Stimulated activated memory B cell treated with anti-CD40 and anti-IgM and Interleukin-4, amounts not matched to agents 10 μg/mL and 1 μg/mL and 100 μg/mL, for 72 hours (primary cell): ENCODE data around the gene PHF11.

Source experiments
- ATAC-seq: fragments of 150-1000 bp; cut with Tn5 transposase; 2 replicates; pipeline ENCODE4 v1.10.0; 2021
- H3K27ac Mint-ChIP-seq: one replicate; pipeline ENCODE4 v1.8.0; 2022; ENCODE audit warnings: mild to moderate bottlenecking, mixed read lengths
- H3K27me3 Mint-ChIP-seq: one replicate; pipeline ENCODE4 v1.8.0; 2022; ENCODE audit warnings: mixed read lengths
- H3K36me3 Mint-ChIP-seq: one replicate; pipeline ENCODE4 v1.8.0; 2022; ENCODE audit warnings: mixed read lengths
- H3K4me1 Mint-ChIP-seq: one replicate; pipeline ENCODE4 v1.8.0; 2022; ENCODE audit warnings: mixed read lengths
- H3K4me3 Mint-ChIP-seq: one replicate; pipeline ENCODE4 v1.8.0; 2022; ENCODE audit warnings: mild to moderate bottlenecking, moderate library complexity, mixed read lengths
- H3K9me3 Mint-ChIP-seq: one replicate; pipeline ENCODE4 v1.8.0; 2022; ENCODE audit warnings: mixed read lengths

PHF11 gene

GRCh38 chr13:49495783-49496762, at the start of gene PHF11:
PHF11 (plus strand) TSS chr13:49495953; CDS start chr13:49496002, 49 bp downstream.
- peaks cover 51% of the 10 kb centered on the region for H3K4me1 Mint-ChIP-seq
- H3K27ac Mint-ChIP-seq, result peak within 1 kb of the TSS; percentile 99
- no peaks in the 10 kb centered on the region for H3K9me3 Mint-ChIP-seq
- peak; percentile 94 for ATAC-seq
- H3K36me3 Mint-ChIP-seq, result peaks cover 26% of the 10 kb centered on the region
- peak within 1 kb of the TSS; percentile 95 for H3K4me3 Mint-ChIP-seq
- H3K27me3 Mint-ChIP-seq, result no peaks in the 10 kb centered on the region

- H3K36me3 Mint-ChIP-seq, result peaks cover 17% of the 10 kb centered on the region
- no peaks in the 10 kb centered on the region for H3K9me3 Mint-ChIP-seq
- peaks cover 56% of the 10 kb centered on the region for H3K4me1 Mint-ChIP-seq
- H3K4me3 Mint-ChIP-seq, result peak overlapping the region; percentile 58
- ATAC-seq, result no peak
- no peaks in the 10 kb centered on the region for H3K27me3 Mint-ChIP-seq
- peak overlapping the region; percentile 95 for H3K27ac Mint-ChIP-seq
These were observed 49.3 kb upstream of the PHF11 start for GRCh38 chr13:49446473-49446872.

GRCh38 chr13:49448753-49449152, 47.0 kb upstream of the PHF11 start:
- ATAC-seq, result no peak
- H3K4me1 Mint-ChIP-seq, result peaks cover 59% of the 10 kb centered on the region
- H3K27me3 Mint-ChIP-seq, result no peaks in the 10 kb centered on the region
- peak overlapping the region; percentile 48 for H3K27ac Mint-ChIP-seq
- no peaks in the 10 kb centered on the region for H3K9me3 Mint-ChIP-seq
- no peak overlapping the region for H3K4me3 Mint-ChIP-seq
- peaks cover 29% of the 10 kb centered on the region for H3K36me3 Mint-ChIP-seq

GRCh38 chr13:49450105-49450819, 45.5 kb upstream of the PHF11 start:
- no peaks in the 10 kb centered on the region for H3K27me3 Mint-ChIP-seq
- no peak for ATAC-seq
- H3K4me3 Mint-ChIP-seq, result no peak overlapping the region
- H3K36me3 Mint-ChIP-seq, result peaks cover 33% of the 10 kb centered on the region
- H3K27ac Mint-ChIP-seq, result no peak overlapping the region
- peaks cover 61% of the 10 kb centered on the region for H3K4me1 Mint-ChIP-seq
- no peaks in the 10 kb centered on the region for H3K9me3 Mint-ChIP-seq

- ATAC-seq, result no peak
- Mint-ChIP-seq H3K4me1 (peaks cover 42% of the 10 kb centered on the region), H3K4me3 (no peak overlapping the region), H3K27ac (no peak overlapping the region), H3K36me3 (peaks cover 33% of the 10 kb centered on the region), H3K9me3 (no peaks in the 10 kb centered on the region), H3K27me3 (no peaks in the 10 kb centered on the region)
These were observed 42.9 kb upstream of the PHF11 start for GRCh38 chr13:49452725-49453457.

- no peak overlapping the region for H3K27ac Mint-ChIP-seq
- H3K9me3 Mint-ChIP-seq, result no peaks in the 10 kb centered on the region
- H3K4me1 Mint-ChIP-seq, result peaks cover 41% of the 10 kb centered on the region
- no peaks in the 10 kb centered on the region for H3K27me3 Mint-ChIP-seq
- H3K36me3 Mint-ChIP-seq, result peaks cover 37% of the 10 kb centered on the region
- no peak for ATAC-seq
- H3K4me3 Mint-ChIP-seq, result no peak overlapping the region
These were observed 42.3 kb upstream of the PHF11 start for GRCh38 chr13:49453465-49453864.

- Mint-ChIP-seq H3K27me3 (no peaks in the 10 kb centered on the region), H3K36me3 (peaks cover 34% of the 10 kb centered on the region), H3K4me3 (no peak overlapping the region), H3K27ac (peak overlapping the region; percentile 49), H3K4me1 (peaks cover 33% of the 10 kb centered on the region), H3K9me3 (no peaks in the 10 kb centered on the region)
- peak; percentile 76 for ATAC-seq
These were observed 41.3 kb upstream of the PHF11 start for GRCh38 chr13:49454388-49455006.

GRCh38 chr13:49455007-49455398, 40.8 kb upstream of the PHF11 start:
- no peaks in the 10 kb centered on the region for H3K9me3 Mint-ChIP-seq
- ATAC-seq, result no peak
- peak overlapping the region; percentile 49 for H3K27ac Mint-ChIP-seq
- peaks cover 28% of the 10 kb centered on the region for H3K4me1 Mint-ChIP-seq
- H3K27me3 Mint-ChIP-seq, result no peaks in the 10 kb centered on the region
- no peak overlapping the region for H3K4me3 Mint-ChIP-seq
- H3K36me3 Mint-ChIP-seq, result peaks cover 29% of the 10 kb centered on the region

GRCh38 chr13:49456156-49456555, 39.6 kb upstream of the PHF11 start:
- Mint-ChIP-seq H3K4me1 (peaks cover 23% of the 10 kb centered on the region), H3K27ac (no peak overlapping the region), H3K9me3 (no peaks in the 10 kb centered on the region), H3K27me3 (no peaks in the 10 kb centered on the region), H3K4me3 (no peak overlapping the region), H3K36me3 (peaks cover 25% of the 10 kb centered on the region)
- no peak for ATAC-seq

- no peak overlapping the region for H3K27ac Mint-ChIP-seq
- H3K27me3 Mint-ChIP-seq, result no peaks in the 10 kb centered on the region
- ATAC-seq, result no peak
- peaks cover 23% of the 10 kb centered on the region for H3K4me1 Mint-ChIP-seq
- H3K36me3 Mint-ChIP-seq, result peaks cover 36% of the 10 kb centered on the region
- H3K9me3 Mint-ChIP-seq, result no peaks in the 10 kb centered on the region
- H3K4me3 Mint-ChIP-seq, result no peak overlapping the region
These were observed 38.5 kb upstream of the PHF11 start for GRCh38 chr13:49457221-49457620.

- no peaks in the 10 kb centered on the region for H3K27me3 Mint-ChIP-seq
- no peak overlapping the region for H3K4me3 Mint-ChIP-seq
- H3K4me1 Mint-ChIP-seq, result peaks cover 8% of the 10 kb centered on the region
- peaks cover 43% of the 10 kb centered on the region for H3K36me3 Mint-ChIP-seq
- no peak overlapping the region for H3K27ac Mint-ChIP-seq
- H3K9me3 Mint-ChIP-seq, result peaks cover 2% of the 10 kb centered on the region
- no peak for ATAC-seq
These were observed 36.2 kb upstream of the PHF11 start for GRCh38 chr13:49459580-49459979.

GRCh38 chr13:49464085-49464484, 31.7 kb upstream of the PHF11 start:
- peaks cover 50% of the 10 kb centered on the region for H3K36me3 Mint-ChIP-seq
- no peak for ATAC-seq
- peaks cover 2% of the 10 kb centered on the region for H3K9me3 Mint-ChIP-seq
- no peak overlapping the region for H3K27ac Mint-ChIP-seq
- no peak overlapping the region for H3K4me3 Mint-ChIP-seq
- H3K4me1 Mint-ChIP-seq, result no peaks in the 10 kb centered on the region
- no peaks in the 10 kb centered on the region for H3K27me3 Mint-ChIP-seq

- Mint-ChIP-seq H3K27me3 (no peaks in the 10 kb centered on the region), H3K4me3 (no peak overlapping the region), H3K36me3 (peaks cover 57% of the 10 kb centered on the region), H3K9me3 (peaks cover 2% of the 10 kb centered on the region), H3K27ac (no peak overlapping the region), H3K4me1 (no peaks in the 10 kb centered on the region)
- no peak for ATAC-seq
These were observed 31.0 kb upstream of the PHF11 start for GRCh38 chr13:49464621-49465325.

GRCh38 chr13:49466292-49466838, 29.4 kb upstream of the PHF11 start:
- Mint-ChIP-seq H3K4me3 (no peak overlapping the region), H3K27ac (no peak overlapping the region), H3K9me3 (peaks cover 2% of the 10 kb centered on the region), H3K27me3 (no peaks in the 10 kb centered on the region), H3K4me1 (no peaks in the 10 kb centered on the region), H3K36me3 (peaks cover 60% of the 10 kb centered on the region)
- ATAC-seq, result no peak
